KMS-11 (cell line): Measurements from ENCODE around the gene MPZL1.

ENCODE experiments used
- H2AFZ ChIP-seq: fragments of 200-600 bp; sonication (generic); 2 replicates; pipeline ENCODE4 v1.6.1; 2016; ENCODE audit warnings: antibody characterized with exemption, mixed run types, low read depth
- H3K27ac ChIP-seq: fragments of 200-600 bp; sonication (generic); 2 replicates; pipeline ENCODE4 v1.6.1; 2016; ENCODE audit warnings: mild to moderate bottlenecking, mixed run types
- H3K27me3 ChIP-seq: fragments of 200-600 bp; sonication (generic); 2 replicates; pipeline ENCODE4 v1.6.1; 2017; ENCODE audit warnings: mild to moderate bottlenecking, low read depth, mixed run types, moderate library complexity; ENCODE audit not compliant: insufficient read depth
- H3K36me3 ChIP-seq: fragments of 200-600 bp; sonication (generic); 2 replicates; pipeline ENCODE4 v1.6.1; 2017; ENCODE audit warnings: mild to moderate bottlenecking, mixed run types; ENCODE audit not compliant: insufficient read depth
- H3K4me1 ChIP-seq: fragments of 200-600 bp; sonication (generic); 2 replicates; pipeline ENCODE4 v1.6.1; 2016; ENCODE audit warnings: mild to moderate bottlenecking, low read depth, mixed run types; ENCODE audit not compliant: poor library complexity, severe bottlenecking
- H3K4me2 ChIP-seq: fragments of 200-600 bp; sonication (generic); 2 replicates; pipeline ENCODE4 v1.7.0; 2016; ENCODE audit warnings: mild to moderate bottlenecking, mixed run types
- H3K4me3 ChIP-seq: fragments of 200-600 bp; sonication (generic); IDR thresholded peaks from 2 replicates; pipeline ENCODE4 v1.6.1; 2017; ENCODE audit warnings: low read depth, low read length, mixed read lengths; ENCODE audit not compliant: insufficient read depth
- H3K79me2 ChIP-seq: fragments of 200-600 bp; sonication (generic); 2 replicates; pipeline ENCODE4 v1.6.1; 2016; ENCODE audit warnings: low read depth, mixed run types; ENCODE audit not compliant: insufficient read depth
- H3K9ac ChIP-seq: fragments of 200-600 bp; sonication (generic); 2 replicates; pipeline ENCODE4 v1.6.1; 2016; ENCODE audit warnings: mild to moderate bottlenecking, mixed run types
- H4K20me1 ChIP-seq: fragments of 200-600 bp; sonication (generic); 2 replicates; pipeline ENCODE4 v1.6.1; 2016; ENCODE audit warnings: mild to moderate bottlenecking, mixed run types; ENCODE audit not compliant: insufficient read depth
- TF ChIP-seq, protein P1 (sequence below): fragments of 200-600 bp; sonication (generic); conservative IDR thresholded peaks from 2 replicates; pipeline ENCODE4 v1.6.1; 2017; ENCODE audit warnings: low read depth, mild to moderate bottlenecking, antibody characterized with exemption, low read length, moderate library complexity, mixed read lengths

Gene MPZL1

DNA sequence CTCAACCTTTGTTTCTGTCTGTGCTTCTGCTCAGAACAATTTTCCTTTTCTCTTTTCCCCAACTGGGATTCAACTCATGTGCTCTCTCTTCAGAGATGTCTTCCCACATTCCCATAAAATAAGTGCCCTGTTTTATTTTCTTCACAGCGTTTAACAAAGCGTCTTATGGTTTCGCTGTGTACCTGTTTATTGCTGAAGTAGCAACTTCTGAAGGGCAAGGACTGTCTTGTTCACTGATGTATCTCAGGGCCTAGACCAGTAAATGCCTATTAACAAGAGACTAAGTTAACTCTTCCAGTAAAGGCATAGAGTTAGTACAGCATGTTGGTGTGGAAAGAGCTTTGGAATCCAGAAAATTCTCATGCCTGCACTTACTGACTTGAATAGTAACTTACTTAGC lies 42.9 kb upstream of the MPZL1 start:
- Histone ChIP-seq H3K9ac (no peak overlapping the region), H3K27me3 (no peaks in the 10 kb centered on the region), H3K27ac (no peak overlapping the region), H3K4me2 (no peak overlapping the region), H3K4me3 (no peak overlapping the region), H3K36me3 (no peaks in the 10 kb centered on the region; the same call in 1 of the 2 replicates), H2AFZ (no peak overlapping the region), H3K4me1 (peaks cover 27% of the 10 kb centered on the region), H4K20me1 (no peaks in the 10 kb centered on the region), H3K79me2 (no peaks in the 10 kb centered on the region; the same call in 1 of the 2 replicates)
- TF ChIP-seq, protein P1, sequence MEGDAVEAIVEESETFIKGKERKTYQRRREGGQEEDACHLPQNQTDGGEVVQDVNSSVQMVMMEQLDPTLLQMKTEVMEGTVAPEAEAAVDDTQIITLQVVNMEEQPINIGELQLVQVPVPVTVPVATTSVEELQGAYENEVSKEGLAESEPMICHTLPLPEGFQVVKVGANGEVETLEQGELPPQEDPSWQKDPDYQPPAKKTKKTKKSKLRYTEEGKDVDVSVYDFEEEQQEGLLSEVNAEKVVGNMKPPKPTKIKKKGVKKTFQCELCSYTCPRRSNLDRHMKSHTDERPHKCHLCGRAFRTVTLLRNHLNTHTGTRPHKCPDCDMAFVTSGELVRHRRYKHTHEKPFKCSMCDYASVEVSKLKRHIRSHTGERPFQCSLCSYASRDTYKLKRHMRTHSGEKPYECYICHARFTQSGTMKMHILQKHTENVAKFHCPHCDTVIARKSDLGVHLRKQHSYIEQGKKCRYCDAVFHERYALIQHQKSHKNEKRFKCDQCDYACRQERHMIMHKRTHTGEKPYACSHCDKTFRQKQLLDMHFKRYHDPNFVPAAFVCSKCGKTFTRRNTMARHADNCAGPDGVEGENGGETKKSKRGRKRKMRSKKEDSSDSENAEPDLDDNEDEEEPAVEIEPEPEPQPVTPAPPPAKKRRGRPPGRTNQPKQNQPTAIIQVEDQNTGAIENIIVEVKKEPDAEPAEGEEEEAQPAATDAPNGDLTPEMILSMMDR = no peak

DNA sequence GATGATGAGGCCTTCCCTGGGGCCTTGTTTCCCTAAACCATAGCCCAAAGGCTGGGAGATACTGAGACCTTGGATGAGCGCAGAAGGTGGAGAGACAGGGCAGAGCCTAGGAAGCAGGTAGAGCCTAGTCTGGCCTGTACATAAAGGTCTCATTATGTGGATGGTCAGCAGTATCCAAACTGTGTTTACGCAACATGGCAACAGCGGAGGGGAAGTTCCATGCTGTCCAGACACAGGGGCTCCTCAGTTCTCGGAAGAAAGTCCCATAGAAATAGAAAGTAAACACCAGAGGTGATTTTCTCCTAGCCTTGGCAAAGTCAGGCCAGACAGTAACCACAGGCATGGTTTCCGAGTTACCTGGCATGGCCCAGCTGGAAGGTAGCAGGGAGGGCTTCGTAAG lies 42.1 kb upstream of the MPZL1 start:
- Histone ChIP-seq H3K4me1 (peaks cover 22% of the 10 kb centered on the region), H3K36me3 (no peaks in the 10 kb centered on the region), H2AFZ (no peak overlapping the region), H3K27me3 (no peaks in the 10 kb centered on the region), H3K79me2 (no peaks in the 10 kb centered on the region; the same call in 1 of the 2 replicates), H3K4me3 (no peak overlapping the region), H3K27ac (no peak overlapping the region), H3K4me2 (no peak overlapping the region), H3K9ac (no peak overlapping the region), H4K20me1 (no peaks in the 10 kb centered on the region)
- TF ChIP-seq, protein P1 = no peak

DNA sequence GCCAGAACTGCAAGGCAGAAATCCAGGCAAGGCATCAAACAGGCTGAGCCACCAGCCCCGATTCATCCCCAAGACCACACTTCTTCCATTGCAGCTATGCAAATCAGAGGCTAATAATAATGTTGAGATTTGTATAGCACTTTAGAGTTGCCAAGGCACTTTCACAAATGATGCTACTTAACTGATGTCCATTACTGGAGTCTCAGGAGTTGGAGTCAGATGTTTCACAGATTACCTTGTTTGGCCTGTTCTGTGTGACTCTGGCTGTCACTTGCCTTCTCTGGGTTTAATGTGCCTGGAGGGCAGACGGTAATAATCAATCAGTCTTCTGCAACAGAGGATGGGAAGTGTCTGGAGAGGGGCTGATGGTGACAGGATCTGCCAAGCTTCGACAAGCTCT lies 40.8 kb upstream of the MPZL1 start:
- Histone ChIP-seq H4K20me1 (no peaks in the 10 kb centered on the region), H3K4me2 (no peak overlapping the region), H3K27ac (no peak overlapping the region; the same call in 1 of the 2 replicates), H3K4me1 (peaks cover 9% of the 10 kb centered on the region), H3K9ac (no peak overlapping the region), H3K36me3 (no peaks in the 10 kb centered on the region), H3K79me2 (no peaks in the 10 kb centered on the region; the same call in 1 of the 2 replicates), H3K27me3 (no peaks in the 10 kb centered on the region), H2AFZ (no peak overlapping the region), H3K4me3 (no peak overlapping the region)
- TF ChIP-seq, protein P1 = no peak

DNA sequence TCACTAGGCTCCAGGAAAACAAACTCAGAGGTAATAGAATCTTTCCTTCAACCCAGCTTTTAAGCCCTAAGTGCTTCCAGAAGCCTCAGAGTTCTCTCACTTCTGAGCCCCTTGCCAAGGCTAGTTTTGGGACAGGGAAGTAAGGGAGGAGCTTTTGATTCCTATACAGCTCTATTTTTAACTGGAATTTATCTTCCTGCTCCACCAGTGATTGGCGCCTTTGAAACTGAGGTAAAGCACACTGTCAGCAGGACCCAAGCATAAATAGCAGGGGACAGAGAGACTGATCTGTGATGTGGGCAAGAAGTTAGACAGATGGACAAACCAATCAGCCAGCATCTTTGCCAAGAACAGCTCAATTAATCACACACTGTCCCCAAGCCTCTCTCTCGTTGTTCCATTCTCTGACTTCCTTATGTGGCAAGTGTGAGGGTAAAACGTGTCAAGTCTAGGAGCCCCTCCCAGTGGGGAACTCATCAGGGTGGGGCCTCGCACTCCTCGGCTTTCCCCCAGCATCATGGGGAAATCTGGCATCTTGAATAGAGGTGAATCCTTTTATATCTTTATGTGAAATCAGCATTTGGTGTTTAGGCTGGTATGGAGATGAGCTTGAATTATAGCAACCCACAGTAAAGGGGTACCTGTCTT lies 40.2 kb upstream of the MPZL1 start:
- Histone ChIP-seq H3K27ac (no peak overlapping the region), H3K36me3 (no peaks in the 10 kb centered on the region), H3K4me2 (no peak overlapping the region), H4K20me1 (no peaks in the 10 kb centered on the region), H3K9ac (no peak overlapping the region), H3K79me2 (no peaks in the 10 kb centered on the region; the same call in 1 of the 2 replicates), H3K27me3 (no peaks in the 10 kb centered on the region), H3K4me1 (peaks cover 3% of the 10 kb centered on the region), H3K4me3 (no peak overlapping the region), H2AFZ (no peak overlapping the region)
- TF ChIP-seq, protein P1 = no peak
